EL (cell line): ENCODE results near the gene XAGE5.
"Not testable (repeated sequence)": the region's sequence is repeated elsewhere in the genome, so short reads cannot be mapped to it uniquely, and the experiment has no call there.

Source experiments
- DNase-seq: peaks from one replicate; pipeline ENCODE4 v3.0.0-alpha.2; 2016

XAGE5 gene, protein sequence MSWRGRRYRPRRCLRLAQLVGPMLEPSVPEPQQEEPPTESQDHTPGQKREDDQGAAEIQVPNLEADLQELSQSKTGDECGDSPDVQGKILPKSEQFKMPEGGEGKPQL

DNA sequence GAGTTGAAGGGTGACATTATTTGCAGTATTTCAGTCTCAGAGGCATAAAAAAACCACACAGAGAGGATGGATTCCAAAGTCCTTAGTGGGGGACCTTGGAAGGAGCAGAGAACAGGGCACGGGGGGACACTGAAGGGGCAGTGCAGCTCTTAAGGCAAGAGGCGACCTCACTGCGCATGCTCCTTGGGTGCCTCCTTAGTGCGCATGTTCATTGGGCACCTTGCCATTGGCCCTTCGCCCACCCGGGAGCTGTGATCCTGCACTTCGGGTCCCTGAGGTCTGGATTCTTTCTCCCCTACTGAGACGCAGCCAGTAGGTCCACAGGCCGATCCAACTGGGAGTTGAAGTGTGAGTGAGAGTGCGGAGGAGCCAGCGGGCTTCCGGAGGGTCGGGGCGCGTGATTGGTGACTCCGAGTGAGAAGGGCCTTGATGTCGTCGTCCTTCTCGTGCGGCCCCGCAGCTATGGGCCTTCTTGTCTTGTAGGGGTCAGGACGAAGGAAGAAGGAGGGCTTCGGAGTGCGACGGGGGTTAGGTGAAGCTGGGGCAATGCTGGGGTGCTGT lies at the start of gene XAGE5:
Gene XAGE5 (plus strand): TSS at position 223 of the 561 bp plus-strand sequence. CDS start 1,280 bp downstream, outside the sequence.
- DNase-seq, result no peak

GRCh38 chrX:52765983-52766382 lies 45.1 kb upstream of the XAGE5 start:
- DNase-seq, result not testable (repeated sequence)

DNA sequence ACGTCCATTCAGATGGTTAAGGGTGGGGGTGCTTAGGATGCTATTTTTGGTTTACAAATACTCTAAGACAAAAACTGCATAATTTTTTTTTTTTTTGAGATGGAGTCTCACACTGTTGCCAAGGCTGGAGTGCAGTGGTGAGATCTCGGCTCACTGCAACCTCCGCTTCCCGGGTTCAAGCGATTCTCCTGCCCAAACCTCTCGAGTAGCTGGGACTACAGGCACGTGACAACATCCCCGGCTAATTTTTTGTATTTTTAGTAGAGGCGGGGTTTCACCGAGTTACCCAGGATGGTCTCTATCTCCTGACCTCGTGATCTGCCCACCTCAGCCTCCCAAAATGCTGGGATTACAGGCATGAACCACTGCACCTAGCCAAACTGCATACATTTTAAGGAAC lies 37.6 kb upstream of the XAGE5 start:
- not testable (repeated sequence) for DNase-seq

DNA sequence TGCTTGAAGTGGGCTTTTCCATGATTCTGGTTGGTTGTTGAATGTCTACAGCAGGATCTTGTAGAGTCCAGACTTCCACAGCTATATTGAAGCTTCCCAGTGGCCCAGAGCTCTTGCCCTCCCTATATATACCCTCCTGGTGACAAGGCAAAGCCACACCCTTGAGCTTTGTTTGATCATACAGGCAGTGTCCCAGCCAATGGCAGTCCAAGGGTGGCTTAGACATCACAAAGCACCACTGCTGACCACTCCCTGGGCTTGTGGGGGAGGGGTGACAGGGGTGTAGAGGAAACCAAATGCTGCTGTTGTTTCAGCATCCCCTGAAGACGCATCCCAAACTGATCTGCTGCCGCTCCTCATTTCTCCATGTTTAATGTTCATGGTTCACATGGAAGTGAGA lies 13.8 kb upstream of the XAGE5 start, which contains the start of gene SPANXN5:
Gene SPANXN5 (minus strand): TSS at position 101 of the 400 bp plus-strand sequence. CDS start 79 bp downstream, at position 22.
- not testable (repeated sequence) for DNase-seq

GRCh38 chrX:52804876-52805275 lies 6.2 kb upstream of the XAGE5 start:
- not testable (repeated sequence) for DNase-seq

DNA sequence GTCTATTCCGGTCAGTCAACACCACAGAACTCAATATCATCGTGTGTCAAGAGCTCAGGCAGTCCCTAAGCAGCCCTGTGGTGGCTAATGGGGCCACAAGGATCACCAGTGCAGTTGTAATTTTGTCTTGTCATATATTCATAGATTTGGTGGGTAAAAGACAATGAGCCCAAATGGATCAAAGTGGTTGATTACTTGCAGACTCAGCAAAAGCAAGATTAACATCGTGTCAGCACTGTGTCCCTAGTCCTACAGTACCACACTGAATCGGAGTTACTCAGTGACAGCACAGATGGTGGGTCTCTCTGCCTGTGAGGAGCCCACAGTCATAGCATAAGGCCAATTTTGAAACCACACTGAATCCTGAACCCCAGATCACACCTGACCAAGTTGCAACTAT lies 8.7 kb downstream of the XAGE5 start:
- DNase-seq, result no peak

GRCh38 chrX:52821079-52821760 lies 10.1 kb downstream of the XAGE5 start:
- DNase-seq, result no peak

DNA sequence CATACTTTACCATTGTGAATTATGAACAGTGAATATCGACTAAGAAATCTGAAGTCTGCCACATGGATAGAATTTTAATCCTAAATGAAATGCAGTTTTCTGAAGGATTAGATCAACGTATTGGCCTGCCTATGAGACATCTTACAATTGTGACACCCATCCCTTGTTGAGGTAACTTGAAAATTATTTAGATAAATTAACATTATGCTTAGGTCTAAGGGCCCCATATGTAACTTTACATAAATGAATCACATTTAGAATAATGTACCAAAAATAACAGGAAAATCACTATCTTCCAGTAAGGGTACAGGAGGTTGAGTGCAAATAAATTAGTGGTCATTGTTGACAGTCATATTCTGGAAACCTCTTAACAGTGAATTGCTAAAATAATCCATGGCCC lies 13.5 kb downstream of the XAGE5 start:
- no peak for DNase-seq

DNA sequence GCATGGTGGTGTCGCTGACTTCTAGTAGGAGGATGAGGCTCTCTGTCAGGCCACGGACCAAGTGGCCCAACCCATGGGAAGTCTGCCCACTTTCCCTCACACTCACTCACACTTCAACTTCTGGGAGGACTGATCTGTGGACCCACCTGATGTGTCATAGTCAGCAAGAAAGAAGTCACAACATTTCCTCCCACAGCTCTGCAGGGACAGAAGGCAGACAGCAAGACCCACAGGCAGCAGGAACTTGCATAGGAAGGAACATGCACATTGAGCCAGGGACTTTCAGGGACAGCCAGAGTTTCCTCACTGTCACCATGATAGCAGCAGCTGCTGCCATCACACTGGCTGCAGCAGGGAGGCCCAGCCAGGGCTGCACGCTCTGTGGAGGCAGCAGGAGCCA lies 19.5 kb downstream of the XAGE5 start:
- DNase-seq, result no peak

GRCh38 chrX:52839137-52839536 lies 28.1 kb downstream of the XAGE5 start:
- DNase-seq, result no peak

DNA sequence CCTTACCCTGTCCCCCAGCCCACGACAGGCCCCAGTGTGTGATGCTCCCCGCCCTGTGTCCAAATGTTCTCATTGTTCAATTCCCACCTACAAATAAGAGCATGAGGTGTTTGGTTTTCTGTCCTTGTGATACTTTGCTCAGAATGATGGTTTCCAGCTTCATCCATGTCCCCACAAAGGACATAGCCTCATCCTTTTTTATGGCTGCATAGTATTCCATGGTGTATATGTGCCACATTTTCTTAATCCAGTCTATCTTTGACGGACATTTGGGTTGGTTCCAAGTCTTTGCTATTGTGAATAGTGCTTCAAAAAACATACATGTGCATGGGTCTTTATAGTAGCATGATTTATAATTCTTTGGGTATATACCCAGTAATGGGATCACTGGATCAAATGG lies 32.5 kb downstream of the XAGE5 start:
- DNase-seq, result not testable (repeated sequence)

DNA sequence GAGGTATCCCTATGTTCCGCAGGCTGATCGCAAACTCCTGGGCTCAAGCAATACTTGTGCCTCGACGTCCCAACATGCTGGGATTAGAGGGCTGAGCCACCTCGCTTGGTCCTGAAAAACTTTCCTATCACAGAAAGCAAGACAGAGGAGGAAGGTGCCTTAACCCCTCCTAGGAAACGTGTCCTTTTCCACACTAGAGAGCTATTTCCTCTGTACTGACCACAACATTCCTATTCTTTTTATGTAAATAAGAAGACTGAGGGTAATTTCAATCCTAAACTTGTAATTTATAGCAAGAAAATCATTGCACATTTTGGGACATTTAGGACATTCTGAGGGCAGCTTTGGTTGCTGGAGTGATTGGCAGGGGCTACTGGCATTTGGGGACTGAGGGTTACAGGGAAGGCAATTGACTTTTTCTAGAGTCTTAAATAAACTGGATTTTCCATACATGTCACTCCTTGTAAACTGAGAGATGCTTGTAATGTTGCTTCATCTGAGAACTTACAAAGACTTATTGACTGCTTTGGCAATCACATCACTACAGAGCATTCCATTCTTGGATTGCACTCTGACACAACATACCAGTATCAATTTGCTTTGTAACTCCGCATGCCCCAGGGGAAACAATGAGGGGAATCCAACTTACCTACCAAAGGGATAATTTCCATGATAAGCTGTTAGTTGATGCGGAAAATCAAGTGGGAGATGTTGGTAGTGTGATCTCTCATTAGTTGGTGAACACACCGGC lies 41.2 kb downstream of the XAGE5 start:
- peak; percentile 59 for DNase-seq

DNA sequence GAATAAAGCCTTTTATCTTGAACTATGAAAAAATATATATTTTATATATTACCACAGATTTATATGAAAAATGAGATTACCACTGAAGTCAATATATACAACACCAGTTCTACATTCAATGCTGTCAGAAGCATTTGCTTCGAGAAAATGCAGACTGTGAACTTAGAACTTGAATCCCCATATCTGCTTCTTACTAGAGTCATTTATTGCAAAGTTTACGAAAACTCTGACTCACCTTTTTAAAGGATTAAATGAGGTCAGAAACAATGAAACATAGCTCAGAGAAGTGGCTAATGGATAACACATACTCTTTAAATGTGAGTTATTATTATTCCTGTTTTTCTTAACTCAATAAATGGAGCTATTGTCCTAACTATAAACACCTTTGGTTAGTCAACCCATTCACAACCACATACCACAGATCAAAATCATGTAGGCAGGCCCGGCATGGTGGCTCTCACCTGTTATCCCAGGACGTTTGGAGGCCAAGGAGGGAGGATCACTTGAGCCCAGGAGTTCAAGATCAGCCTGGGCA lies 46.0 kb downstream of the XAGE5 start:
- not testable (repeated sequence) for DNase-seq

DNA sequence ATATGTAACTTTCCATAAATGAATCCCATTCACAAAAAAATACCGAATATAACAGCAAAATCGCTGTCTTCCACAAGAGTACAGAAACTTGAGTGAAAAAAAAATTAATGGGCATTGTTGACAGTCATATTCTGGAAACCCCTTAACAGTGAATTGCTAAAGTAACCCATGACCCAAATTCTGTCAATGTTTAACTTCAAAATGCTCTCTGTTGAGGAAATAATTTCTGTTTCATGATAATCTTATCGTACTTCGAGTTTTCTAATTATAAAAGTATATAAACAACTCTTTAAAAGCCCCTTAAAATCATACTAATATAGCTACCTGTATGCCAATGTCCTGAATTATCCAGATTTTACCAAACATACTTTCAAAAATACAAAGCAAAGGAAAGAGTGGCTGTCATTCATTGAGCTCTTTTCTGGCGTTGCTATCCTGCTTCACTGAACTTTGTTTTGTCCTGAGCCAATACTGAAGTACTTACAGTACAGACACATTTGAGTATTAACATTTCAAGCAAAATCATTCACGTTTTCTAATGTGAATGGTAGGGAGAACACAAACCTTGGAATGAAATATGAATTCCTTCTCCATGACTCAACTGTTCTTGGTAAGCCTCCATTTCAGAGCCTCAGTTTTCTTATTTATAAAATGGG lies 54.4 kb downstream of the XAGE5 start:
- DNase-seq, result no peak
